DND-41 (cell line): ENCODE results near the gene GNA14.

Experiments
- EZH2 ChIP-seq: IDR thresholded peaks from 3 replicates; pipeline ENCODE4 v1.6.1; 2012; ENCODE audit warnings: borderline replicate concordance, low read depth, mild to moderate bottlenecking, moderate library complexity, low read length, inconsistent platforms; ENCODE audit not compliant: severe bottlenecking
- TF ChIP-seq, protein P1 (sequence below): IDR thresholded peaks from 2 replicates; pipeline ENCODE4 v1.5.1; 2012; ENCODE audit warnings: borderline replicate concordance, low read length, moderate library complexity, mild to moderate bottlenecking; ENCODE audit not compliant: poor library complexity, severe bottlenecking; ENCODE audit errors: extremely low read depth

DNA sequence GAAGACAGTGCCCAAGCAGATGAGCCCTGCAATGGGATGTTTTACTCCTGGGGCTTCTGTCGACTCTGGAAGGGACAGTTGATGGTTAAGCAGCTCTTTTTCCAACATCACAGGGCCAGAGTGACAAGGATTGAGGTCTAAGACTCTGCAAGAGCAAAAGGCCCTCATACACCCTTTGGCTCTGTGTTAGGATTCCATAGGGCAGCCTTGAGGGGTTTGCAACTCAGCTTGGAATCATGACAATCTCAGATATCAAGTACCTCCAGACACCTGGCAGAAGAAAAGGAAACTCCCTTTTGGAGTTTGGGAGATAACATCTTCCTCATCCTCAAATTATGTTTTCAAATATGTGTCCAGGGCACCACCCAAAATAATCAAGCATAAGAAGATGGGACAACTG lies 205.7 kb downstream of the GNA14 start:
- TF ChIP-seq, protein P1, sequence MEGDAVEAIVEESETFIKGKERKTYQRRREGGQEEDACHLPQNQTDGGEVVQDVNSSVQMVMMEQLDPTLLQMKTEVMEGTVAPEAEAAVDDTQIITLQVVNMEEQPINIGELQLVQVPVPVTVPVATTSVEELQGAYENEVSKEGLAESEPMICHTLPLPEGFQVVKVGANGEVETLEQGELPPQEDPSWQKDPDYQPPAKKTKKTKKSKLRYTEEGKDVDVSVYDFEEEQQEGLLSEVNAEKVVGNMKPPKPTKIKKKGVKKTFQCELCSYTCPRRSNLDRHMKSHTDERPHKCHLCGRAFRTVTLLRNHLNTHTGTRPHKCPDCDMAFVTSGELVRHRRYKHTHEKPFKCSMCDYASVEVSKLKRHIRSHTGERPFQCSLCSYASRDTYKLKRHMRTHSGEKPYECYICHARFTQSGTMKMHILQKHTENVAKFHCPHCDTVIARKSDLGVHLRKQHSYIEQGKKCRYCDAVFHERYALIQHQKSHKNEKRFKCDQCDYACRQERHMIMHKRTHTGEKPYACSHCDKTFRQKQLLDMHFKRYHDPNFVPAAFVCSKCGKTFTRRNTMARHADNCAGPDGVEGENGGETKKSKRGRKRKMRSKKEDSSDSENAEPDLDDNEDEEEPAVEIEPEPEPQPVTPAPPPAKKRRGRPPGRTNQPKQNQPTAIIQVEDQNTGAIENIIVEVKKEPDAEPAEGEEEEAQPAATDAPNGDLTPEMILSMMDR, result no peak
- TF ChIP-seq EZH2, result no peak
